GM12878 (cell line): ENCODE measurements around the gene FAM47B. TPM values are rescaled to one million over a fixed set of nuclear protein-coding genes. Genes with fewer than 3 reads are reported as not detected.

Experiments
- ATAC-seq: fragments of 200-7000 bp; cut with Tn5 transposase; 3 replicates; pipeline ENCODE4 v1.9.1; 2020; ENCODE audit warnings: mild to moderate bottlenecking, moderate library complexity
- BruUV-seq: library from RNA; stranded (reverse); fragments of 400-500 nt; replicated peaks from 2 replicates; lab custom pipeline; 2021; lab: Mats Ljungman, UMichigan
- CTCF ChIA-PET: fragments of 300-600 bp; sonication (Branson Sonifier 250); formaldehyde crosslinking; extraction: SDS; loops from one replicate; lab custom pipeline; 2021; ENCODE audit warnings: inconsistent platforms; lab: Yijun Ruan, JAX
- POLR2A ChIA-PET: fragments of 350-600 bp; formaldehyde crosslinking; extraction: SDS; loops from one replicate; lab custom pipeline; 2021; ENCODE audit warnings: inconsistent platforms; lab: Charles Lee
- RAD21 ChIA-PET: fragments of 300-600 bp; sonication (Branson Sonifier 250); formaldehyde crosslinking; loops from one replicate; lab custom pipeline; 2023; ENCODE audit warnings: antibody characterized with exemption; ENCODE audit not compliant: unreplicated experiment; lab: Charles Lee
- SMC1A ChIA-PET: fragments of 300-600 bp; sonication (Branson Sonifier 250); formaldehyde crosslinking; loops from one replicate; lab custom pipeline; 2023; ENCODE audit not compliant: unreplicated experiment, uncharacterized antibody; lab: Charles Lee
- DNase-seq: peaks from one replicate; pipeline ENCODE4 v3.0.0-alpha.2; 2011; ENCODE audit warnings: low read depth, low spot score
- FAIRE-seq: peaks from 3 replicates; lab custom pipeline; 2011; peaks lifted over from hg19 to GRCh38; lab: Jason Lieb, UNC
- H2AFZ ChIP-seq: 2 replicates; pipeline ENCODE4 v1.6.0; 2011; ENCODE audit warnings: low read depth, low read length, control low read depth; ENCODE audit not compliant: control insufficient read depth
- H3K27ac ChIP-seq: 2 replicates; pipeline ENCODE4 v1.5.1; 2011; ENCODE audit warnings: control low read depth; ENCODE audit not compliant: control insufficient read depth, insufficient read depth
- H3K27me3 ChIP-seq, 2 experiments: replicated peaks in 1 of 2; 2 replicates each; pipeline versions ENCODE4 v1.6.0 to v1.6.1; 2011; ENCODE audit warnings: low read length in 1 of 2; ENCODE audit not compliant: control insufficient read depth in 2 of 2, insufficient read depth in 2 of 2
- H3K36me3 ChIP-seq, 2 experiments: 2 replicates each; pipeline ENCODE4 v1.5.1; 2011; ENCODE audit warnings: low read length in 1 of 2; ENCODE audit not compliant: control insufficient read depth in 2 of 2, insufficient read depth in 2 of 2
- H3K4me1 ChIP-seq: 2 replicates; pipeline ENCODE4 v1.6.1; 2011; ENCODE audit warnings: mild to moderate bottlenecking, low read length, moderate library complexity, mixed read lengths; ENCODE audit not compliant: control insufficient read depth, insufficient read depth
- H3K4me2 ChIP-seq: 2 replicates; pipeline ENCODE4 v1.6.0; 2011; ENCODE audit warnings: control low read depth; ENCODE audit not compliant: control insufficient read depth, insufficient read depth
- H3K4me3 ChIP-seq: fragments of 200-600 bp; sonication (generic); 2 replicates; pipeline ENCODE4 v1.5.1; 2016
- H3K79me2 ChIP-seq: 2 replicates; pipeline ENCODE4 v1.6.0; 2011; ENCODE audit warnings: low read length; ENCODE audit not compliant: control insufficient read depth, insufficient read depth
- H3K9ac ChIP-seq: 2 replicates; pipeline ENCODE4 v1.8.0; 2011; ENCODE audit warnings: low read length, control low read depth, mixed read lengths; ENCODE audit not compliant: control insufficient read depth, insufficient read depth
- H3K9me3 ChIP-seq: replicated peaks from 3 replicates; pipeline ENCODE4 v1.5.1; 2011; ENCODE audit warnings: mild to moderate bottlenecking, low read length; ENCODE audit not compliant: control insufficient read depth, insufficient read depth
- H4K20me1 ChIP-seq: 2 replicates; pipeline ENCODE4 v1.6.0; 2011; ENCODE audit not compliant: control insufficient read depth, insufficient read depth
- ATF7 ChIP-seq: fragments of 450-650 bp; IDR thresholded peaks from 2 replicates; pipeline ENCODE4 v1.6.1; 2016; ENCODE audit warnings: low read depth, mild to moderate bottlenecking
- CBX5 ChIP-seq: sonication (generic); IDR thresholded peaks from 2 replicates; pipeline ENCODE4 v1.6.1; 2016; ENCODE audit warnings: low read depth, moderate library complexity, mild to moderate bottlenecking, inconsistent platforms
- NFYB ChIP-seq: IDR thresholded peaks from 2 replicates; pipeline ENCODE4 v1.6.1; 2011; ENCODE audit warnings: low read depth, mild to moderate bottlenecking, low read length, improper control_type of control experiment, moderate library complexity; ENCODE audit not compliant: insufficient read depth
- NR2C2 ChIP-seq: IDR thresholded peaks from 2 replicates; pipeline ENCODE4 v1.6.1; 2011; ENCODE audit warnings: borderline replicate concordance, low read depth; ENCODE audit not compliant: control insufficient read depth, insufficient read length
- RFX5 ChIP-seq: IDR thresholded peaks from 2 replicates; pipeline ENCODE4 v1.6.1; 2011; ENCODE audit warnings: low read depth, low read length, improper control_type of control experiment
- SMC3 ChIP-seq: IDR thresholded peaks from 2 replicates; pipeline ENCODE4 v1.6.1; 2011; ENCODE audit warnings: low read length, improper control_type of control experiment, borderline replicate concordance
- STAT3 ChIP-seq: IDR thresholded peaks from 2 replicates; pipeline ENCODE4 v1.6.1; 2011; ENCODE audit warnings: low read depth, low read length, improper control_type of control experiment
- TARDBP ChIP-seq: IDR thresholded peaks from 2 replicates; pipeline ENCODE4 v1.6.1; 2016; ENCODE audit warnings: borderline replicate concordance
- ZNF207 ChIP-seq: fragments of 450-650 bp; IDR thresholded peaks from 2 replicates; pipeline ENCODE4 v1.6.1; 2014; ENCODE audit warnings: antibody characterized with exemption, mild to moderate bottlenecking, borderline replicate concordance
- WGBS: methylation state at CpG from one replicate; pipeline ENCODE4 v1.1.6; 2016; ENCODE audit warnings: low lambda C conversion rate; ENCODE audit not compliant: insufficient replicate concordance, insufficient coverage; ENCODE audit errors: missing lambda C conversion rate; 5-methylcytosine and 5-hydroxymethylcytosine counted together
- in situ Hi-C: fragments of 300-500 bp; cut with MboI; formaldehyde crosslinking; loops from 9 replicates; pipeline ENCODE4 v1.14.3; 2018; ENCODE audit warnings: mixed read lengths
- intact Hi-C: fragments of 100-400 bp; cut with micrococcal nuclease; formaldehyde crosslinking; loops from one replicate; pipeline ENCODE4 v1.14.2; 2022; ENCODE audit not compliant: unreplicated experiment
- polyA plus RNA-seq, 11 experiments: library from polyadenylated mRNA; depleted of rRNA in 4 of 11; unstranded in 6 of 11; stranded (reverse) in 5 of 11; fragments of >200 nt; fragmentation: Nextera tagmentation in 4 of 11; fragmentation: Illumina TruSeq in 1 of 11; extraction: Ambion mirVana in 4 of 11; extraction: Trizol in 1 of 11; gene quantifications; 1 replicate in 1 of 11; 2 replicates in 10 of 11; pipeline versions ENCODE4 v1.2.1 to v1.2.3, GENCODE V29; 2011 to 2016; ENCODE audit warnings: inconsistent platforms in 2 of 11, missing spikeins in 2 of 11, low read depth in 1 of 11
- total RNA-seq, 4 experiments: library from RNA; depleted of rRNA in 3 of 4; stranded (reverse); fragments of >200 nt in 3 of 4; fragmentation: Illumina TruSeq in 1 of 4; extraction: Trizol in 1 of 4; gene quantifications; 2 replicates each; pipeline versions ENCODE4 v1.2.1 to v1.2.3, GENCODE V29; 2013 to 2021
- TF ChIP-seq, protein P1 (sequence below), 3 experiments: IDR thresholded peaks in 2 of 3; conservative IDR thresholded peaks in 1 of 3; 2 replicates each; pipeline ENCODE4 v1.5.1; 2011; ENCODE audit warnings: low read depth in 3 of 3, low read length in 3 of 3, mild to moderate bottlenecking in 3 of 3, control low read depth in 2 of 3, moderate library complexity in 2 of 3, inconsistent platforms in 1 of 3, mixed read lengths in 1 of 3; ENCODE audit not compliant: control insufficient read depth in 2 of 3, insufficient read depth in 1 of 3; ENCODE audit errors: extremely low read depth in 1 of 3
- TF ChIP-seq, protein P2 (sequence below): IDR thresholded peaks from 2 replicates; pipeline ENCODE4 v1.6.1; 2011; ENCODE audit warnings: low read depth, low read length, improper control_type of control experiment, borderline replicate concordance
- TF ChIP-seq, protein P3 (sequence below): fragments of 450-650 bp; IDR thresholded peaks from 2 replicates; pipeline ENCODE4 v1.6.1; 2016; ENCODE audit warnings: mild to moderate bottlenecking
- TF ChIP-seq, protein P4 (sequence below): fragments of 450-650 bp; IDR thresholded peaks from 2 replicates; pipeline ENCODE4 v1.6.1; 2017; ENCODE audit warnings: low read depth, mild to moderate bottlenecking, moderate library complexity

The FAM47B gene
- total and polyA plus RNA-seq, 10 of the 15 experiments (the other 5 are each of a cell fraction or from before 2014, with no cell fraction given), result not detected

DNA sequence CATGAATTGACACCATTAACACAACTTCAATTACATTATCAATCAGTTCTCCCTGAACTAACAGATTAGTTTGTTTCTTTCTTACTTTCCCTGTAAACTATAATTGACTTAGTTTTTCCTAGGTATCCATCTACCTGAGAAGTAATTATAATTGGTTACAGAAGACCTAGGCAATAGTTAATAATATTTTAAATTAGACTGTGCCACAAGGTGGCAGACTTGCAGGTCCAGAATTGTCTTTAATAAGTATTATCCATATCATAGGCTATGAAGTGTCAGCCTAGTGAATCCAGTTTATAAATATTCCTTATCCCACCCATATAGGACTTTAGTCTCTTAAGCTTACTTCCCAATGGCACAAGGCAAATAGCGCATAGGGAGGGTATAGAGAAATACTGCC lies 48.9 kb upstream of the FAM47B start:
- ChIA-PET CTCF (no interaction called here), RAD21 (no interaction called here), POLR2A (no interaction called here), SMC1A (no interaction called here)
- no peak overlapping the region for H3K27ac ChIP-seq
- H3K9ac ChIP-seq, result no peak overlapping the region
- no peak overlapping the region for H3K4me3 ChIP-seq
- BruUV-seq, result no TSS peak
- H3K79me2 ChIP-seq, result no peaks in the 10 kb centered on the region
- no peak overlapping the region for H3K4me2 ChIP-seq
- H3K36me3 ChIP-seq, result no peaks in the 10 kb centered on the region
- H4K20me1 ChIP-seq, result no peaks in the 10 kb centered on the region
- DNase-seq, result no peak
- TF ChIP-seq, protein P1, sequence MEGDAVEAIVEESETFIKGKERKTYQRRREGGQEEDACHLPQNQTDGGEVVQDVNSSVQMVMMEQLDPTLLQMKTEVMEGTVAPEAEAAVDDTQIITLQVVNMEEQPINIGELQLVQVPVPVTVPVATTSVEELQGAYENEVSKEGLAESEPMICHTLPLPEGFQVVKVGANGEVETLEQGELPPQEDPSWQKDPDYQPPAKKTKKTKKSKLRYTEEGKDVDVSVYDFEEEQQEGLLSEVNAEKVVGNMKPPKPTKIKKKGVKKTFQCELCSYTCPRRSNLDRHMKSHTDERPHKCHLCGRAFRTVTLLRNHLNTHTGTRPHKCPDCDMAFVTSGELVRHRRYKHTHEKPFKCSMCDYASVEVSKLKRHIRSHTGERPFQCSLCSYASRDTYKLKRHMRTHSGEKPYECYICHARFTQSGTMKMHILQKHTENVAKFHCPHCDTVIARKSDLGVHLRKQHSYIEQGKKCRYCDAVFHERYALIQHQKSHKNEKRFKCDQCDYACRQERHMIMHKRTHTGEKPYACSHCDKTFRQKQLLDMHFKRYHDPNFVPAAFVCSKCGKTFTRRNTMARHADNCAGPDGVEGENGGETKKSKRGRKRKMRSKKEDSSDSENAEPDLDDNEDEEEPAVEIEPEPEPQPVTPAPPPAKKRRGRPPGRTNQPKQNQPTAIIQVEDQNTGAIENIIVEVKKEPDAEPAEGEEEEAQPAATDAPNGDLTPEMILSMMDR (IDR thresholded peaks at IDR 0.05 in 2 of 3, conservative IDR thresholded peaks at IDR 0.05 in 1 of 3; ENCODE audit: control insufficient read depth in 2 of 3, extremely low read depth in 1 of 3, insufficient read depth in 1 of 3, low read depth in 3 of 3, low read length in 3 of 3), result peak in 1 of 3 experiments; percentile 22; a peak in 2 of 6 replicates
- TF ChIP-seq, protein P2, sequence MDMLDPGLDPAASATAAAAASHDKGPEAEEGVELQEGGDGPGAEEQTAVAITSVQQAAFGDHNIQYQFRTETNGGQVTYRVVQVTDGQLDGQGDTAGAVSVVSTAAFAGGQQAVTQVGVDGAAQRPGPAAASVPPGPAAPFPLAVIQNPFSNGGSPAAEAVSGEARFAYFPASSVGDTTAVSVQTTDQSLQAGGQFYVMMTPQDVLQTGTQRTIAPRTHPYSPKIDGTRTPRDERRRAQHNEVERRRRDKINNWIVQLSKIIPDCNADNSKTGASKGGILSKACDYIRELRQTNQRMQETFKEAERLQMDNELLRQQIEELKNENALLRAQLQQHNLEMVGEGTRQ, result no peak
- no peak for TF ChIP-seq CBX5
- TF ChIP-seq STAT3, result no peak
- TF ChIP-seq, protein P3, sequence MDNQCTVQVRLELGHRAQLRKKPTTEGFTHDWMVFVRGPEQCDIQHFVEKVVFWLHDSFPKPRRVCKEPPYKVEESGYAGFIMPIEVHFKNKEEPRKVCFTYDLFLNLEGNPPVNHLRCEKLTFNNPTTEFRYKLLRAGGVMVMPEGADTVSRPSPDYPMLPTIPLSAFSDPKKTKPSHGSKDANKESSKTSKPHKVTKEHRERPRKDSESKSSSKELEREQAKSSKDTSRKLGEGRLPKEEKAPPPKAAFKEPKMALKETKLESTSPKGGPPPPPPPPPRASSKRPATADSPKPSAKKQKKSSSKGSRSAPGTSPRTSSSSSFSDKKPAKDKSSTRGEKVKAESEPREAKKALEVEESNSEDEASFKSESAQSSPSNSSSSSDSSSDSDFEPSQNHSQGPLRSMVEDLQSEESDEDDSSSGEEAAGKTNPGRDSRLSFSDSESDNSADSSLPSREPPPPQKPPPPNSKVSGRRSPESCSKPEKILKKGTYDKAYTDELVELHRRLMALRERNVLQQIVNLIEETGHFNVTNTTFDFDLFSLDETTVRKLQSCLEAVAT, result no peak
- no peak for TF ChIP-seq ZNF207
- TF ChIP-seq, protein P4, sequence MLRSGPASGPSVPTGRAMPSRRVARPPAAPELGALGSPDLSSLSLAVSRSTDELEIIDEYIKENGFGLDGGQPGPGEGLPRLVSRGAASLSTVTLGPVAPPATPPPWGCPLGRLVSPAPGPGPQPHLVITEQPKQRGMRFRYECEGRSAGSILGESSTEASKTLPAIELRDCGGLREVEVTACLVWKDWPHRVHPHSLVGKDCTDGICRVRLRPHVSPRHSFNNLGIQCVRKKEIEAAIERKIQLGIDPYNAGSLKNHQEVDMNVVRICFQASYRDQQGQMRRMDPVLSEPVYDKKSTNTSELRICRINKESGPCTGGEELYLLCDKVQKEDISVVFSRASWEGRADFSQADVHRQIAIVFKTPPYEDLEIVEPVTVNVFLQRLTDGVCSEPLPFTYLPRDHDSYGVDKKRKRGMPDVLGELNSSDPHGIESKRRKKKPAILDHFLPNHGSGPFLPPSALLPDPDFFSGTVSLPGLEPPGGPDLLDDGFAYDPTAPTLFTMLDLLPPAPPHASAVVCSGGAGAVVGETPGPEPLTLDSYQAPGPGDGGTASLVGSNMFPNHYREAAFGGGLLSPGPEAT, result no peak
- no peak for TF ChIP-seq NFYB
- no peak for TF ChIP-seq RFX5
- no peak for TF ChIP-seq NR2C2
- no peak for TF ChIP-seq ATF7
- TF ChIP-seq SMC3, result peak; percentile 9; the same call in 1 of the 2 replicates
- TF ChIP-seq TARDBP, result no peak
- in situ Hi-C loops, result no loop called here
- FAIRE-seq, result peak; percentile 13
- H3K4me1 ChIP-seq, result no peaks in the 10 kb centered on the region
- H2AFZ ChIP-seq, result no peak overlapping the region
- H3K27me3 ChIP-seq, result no peaks in the 10 kb centered on the region
- WGBS, result 30% methylated on average over 1 of the region's 1 CpG
- peak; percentile 55; the same call in 1 of the 3 replicates for ATAC-seq
- H3K9me3 ChIP-seq, result no peaks in the 10 kb centered on the region
- intact Hi-C loops, result loop anchor here (10.0 kb wide), 1 partner anchor 1971 kb away; no protein-coding TSS in a partner anchor
